Left lung (tissue), 10 donors: ENCODE measurements around the gene INTS15. TPM values are rescaled to one million over a fixed set of nuclear protein-coding genes. Genes with fewer than 3 reads are reported as not detected.
A peak's percentile ranks its signal among the peaks of the same experiment; 100 is the strongest.

ENCODE experiments used
- ATAC-seq: fragments of 200-7000 bp; cut with Tn5 transposase; one replicate; pipeline ENCODE4 v1.9.1; 2020; ENCODE audit warnings: moderate library complexity
- DNase-seq, 4 donors: peaks; one replicate each; pipeline ENCODE4 v3.0.0-alpha.2; 2013 to 2020
- H3K27ac ChIP-seq, 2 donors: fragments of 200-600 bp; sonication (generic) in 1 of 2; one replicate each; pipeline versions ENCODE4 v1.5.0 to v1.8.0; 2020 to 2021
- H3K27me3 ChIP-seq, 2 donors: fragments of 200-600 bp; sonication (generic) in 1 of 2; one replicate each; pipeline versions ENCODE4 v1.5.0 to v1.8.0; 2020 to 2021
- H3K36me3 ChIP-seq, 2 donors: fragments of 200-600 bp; sonication (generic) in 1 of 2; one replicate each; pipeline versions ENCODE4 v1.5.0 to v1.8.0; 2020 to 2021
- H3K4me1 ChIP-seq, 2 donors: fragments of 200-600 bp; one replicate each; pipeline ENCODE4 v1.8.0; 2021
- H3K4me3 ChIP-seq, 2 donors: fragments of 200-600 bp; sonication (generic) in 1 of 2; one replicate each; pipeline versions ENCODE4 v1.5.0 to v1.8.0; 2020 to 2021; ENCODE audit warnings: mild to moderate bottlenecking in 1 of 2
- H3K9me3 ChIP-seq, 2 donors: fragments of 200-600 bp; sonication (generic) in 1 of 2; one replicate each; pipeline versions ENCODE4 v1.5.0 to v1.8.0; 2020 to 2021
- intact Hi-C, 2 donors: fragments of 100-400 bp; cut with DNase I; formaldehyde crosslinking; loops; one replicate each; pipeline versions ENCODE4 v1.11.2 to v1.14.2; 2022
- polyA plus RNA-seq, 6 donors: library from polyadenylated mRNA; unstranded; fragments of 120-200 nt; gene quantifications; one replicate each; pipeline ENCODE4 v1.2.1, GENCODE V29; 2013; ENCODE audit not compliant: insufficient read length in 6 of 6
- total RNA-seq, 2 donors: library from RNA; stranded (reverse); fragmentation: NEBNext Ultra II Directional; extraction: Animal tissue kit (Norgen Biotek cat#: 25700); gene quantifications; one replicate each; pipeline ENCODE4 v1.2.1, GENCODE V29; 2021
- TF ChIP-seq, protein P1 (sequence below), 2 donors: fragments of 200-600 bp; sonication (generic) in 1 of 2; IDR thresholded peaks; one replicate each; pipeline versions ENCODE4 v1.5.0 to v1.8.0; 2021; ENCODE audit warnings: antibody characterized with exemption in 2 of 2
- donor health status: DM: no; HTN: yes; CAD: no.
- donor health status: DM: no; HTN: no; CAD: no.

Gene INTS15
- total and polyA plus RNA-seq, 8 donors = 30.2 to 49.4 (median 38.3) TPM

DNA sequence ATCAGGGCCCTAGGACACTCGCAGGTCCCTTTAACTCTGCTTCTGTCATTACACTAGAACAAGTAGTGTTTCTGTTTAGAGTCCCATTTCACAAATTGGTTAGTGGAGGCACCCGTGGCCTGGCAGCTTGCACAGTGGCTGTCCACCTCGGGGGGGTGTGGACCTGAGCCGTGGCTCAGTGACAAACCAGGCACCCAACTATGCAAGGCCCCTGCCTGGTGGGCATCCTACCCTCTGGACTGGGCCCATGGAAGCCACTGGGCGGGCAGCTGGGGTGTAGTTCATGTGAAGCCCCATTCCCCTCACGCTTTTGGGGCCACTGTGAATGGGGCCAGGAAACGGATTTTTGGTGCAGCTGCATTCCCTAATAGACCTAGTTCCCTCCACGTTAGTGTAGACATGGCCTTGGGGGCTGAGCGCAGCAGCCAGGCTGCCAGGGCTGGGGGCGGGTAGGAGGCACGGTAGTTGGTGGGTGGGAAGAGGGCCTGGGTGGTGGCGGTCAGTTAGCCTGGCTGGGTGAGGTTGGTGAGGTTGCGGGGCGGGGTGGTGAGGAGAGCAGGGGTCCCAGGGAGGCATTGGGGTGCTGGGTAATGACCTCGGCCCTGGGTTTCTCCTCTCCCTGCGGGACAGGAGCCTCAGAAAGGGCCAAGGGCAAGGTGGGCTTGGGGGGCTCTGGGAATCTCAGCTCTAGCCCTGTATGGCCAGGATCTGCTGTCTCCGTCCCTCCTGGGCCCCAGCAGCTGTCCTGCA lies 66.0 kb downstream of the INTS15 start:
- ATAC-seq = no peak
- H3K36me3 ChIP-seq = peaks cover 0 to 51% of the 10 kb centered on the region in 2 donors
- H3K4me3 ChIP-seq = no peak overlapping the region
- TF ChIP-seq, protein P1, sequence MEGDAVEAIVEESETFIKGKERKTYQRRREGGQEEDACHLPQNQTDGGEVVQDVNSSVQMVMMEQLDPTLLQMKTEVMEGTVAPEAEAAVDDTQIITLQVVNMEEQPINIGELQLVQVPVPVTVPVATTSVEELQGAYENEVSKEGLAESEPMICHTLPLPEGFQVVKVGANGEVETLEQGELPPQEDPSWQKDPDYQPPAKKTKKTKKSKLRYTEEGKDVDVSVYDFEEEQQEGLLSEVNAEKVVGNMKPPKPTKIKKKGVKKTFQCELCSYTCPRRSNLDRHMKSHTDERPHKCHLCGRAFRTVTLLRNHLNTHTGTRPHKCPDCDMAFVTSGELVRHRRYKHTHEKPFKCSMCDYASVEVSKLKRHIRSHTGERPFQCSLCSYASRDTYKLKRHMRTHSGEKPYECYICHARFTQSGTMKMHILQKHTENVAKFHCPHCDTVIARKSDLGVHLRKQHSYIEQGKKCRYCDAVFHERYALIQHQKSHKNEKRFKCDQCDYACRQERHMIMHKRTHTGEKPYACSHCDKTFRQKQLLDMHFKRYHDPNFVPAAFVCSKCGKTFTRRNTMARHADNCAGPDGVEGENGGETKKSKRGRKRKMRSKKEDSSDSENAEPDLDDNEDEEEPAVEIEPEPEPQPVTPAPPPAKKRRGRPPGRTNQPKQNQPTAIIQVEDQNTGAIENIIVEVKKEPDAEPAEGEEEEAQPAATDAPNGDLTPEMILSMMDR (IDR thresholded peaks at IDR 0.05) = no peak
- H3K27me3 ChIP-seq = peaks cover 0 to 11% of the 10 kb centered on the region in 2 donors
- peak in 1 of 4 donors; percentile 67 for DNase-seq
- H3K4me1 ChIP-seq = peaks cover 0 to 3% of the 10 kb centered on the region in 2 donors
- intact Hi-C loops = no loop called here
- peaks cover 0 to 20% of the 10 kb centered on the region in 2 donors for H3K9me3 ChIP-seq
- no peak overlapping the region for H3K27ac ChIP-seq

DNA sequence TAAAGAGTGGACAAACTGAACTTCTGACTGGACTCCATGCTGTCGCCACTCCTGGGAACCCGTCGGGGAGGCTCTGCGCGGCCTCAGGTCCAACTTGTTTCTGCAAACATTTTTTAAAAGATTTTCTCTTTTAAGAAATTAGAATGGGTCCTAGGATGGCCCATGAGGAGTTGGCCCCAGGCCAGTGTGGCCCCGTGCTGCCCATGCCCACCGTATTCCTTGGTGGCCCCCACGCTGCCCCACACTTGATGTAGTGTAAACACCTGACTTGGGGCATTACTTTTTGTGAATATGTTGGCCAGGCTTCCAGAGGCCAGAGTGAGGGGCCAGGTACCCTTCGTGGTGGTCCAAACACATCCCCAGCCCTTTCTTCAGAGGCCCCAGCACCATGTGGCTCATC lies 66.6 kb downstream of the INTS15 start:
- no peak for ATAC-seq
- DNase-seq = no peak
- Histone ChIP-seq H3K9me3 (peaks cover 0 to 14% of the 10 kb centered on the region in 2 donors), H3K27me3 (peaks cover 0 to 13% of the 10 kb centered on the region in 2 donors), H3K4me3 (no peak overlapping the region), H3K27ac (no peak overlapping the region), H3K36me3 (peaks cover 0 to 45% of the 10 kb centered on the region in 2 donors), H3K4me1 (peaks cover 0 to 3% of the 10 kb centered on the region in 2 donors)
- intact Hi-C loops = no loop called here
- TF ChIP-seq, protein P1 (IDR thresholded peaks at IDR 0.05) = no peak

Other genes starting within 250 kb of the INTS15 start
- 10 to 100 TPM; 14.2 to 14.9 TPM for gene FAM220A, start 241.1 kb upstream of the INTS15 start, total RNA-seq
- 10 to 100 TPM; 18.5 to 21.3 (median 19.0) TPM for gene FAM220A, start 241.1 kb upstream of the INTS15 start, polyA plus RNA-seq
- 100 to 1,000 TPM; 263 to 303 TPM for gene RAC1, start 215.5 kb upstream of the INTS15 start, total RNA-seq
- gene RAC1, start 215.5 kb upstream of the INTS15 start, polyA plus RNA-seq = 100 to 1,000 TPM; 251 to 280 (median 275) TPM
- 10 to 100 TPM; 38.4 to 46.5 TPM for gene DAGLB, start 142.1 kb upstream of the INTS15 start, total RNA-seq
- 10 to 100 TPM; 16.8 to 20.6 (median 17.8) TPM for gene DAGLB, start 142.1 kb upstream of the INTS15 start, polyA plus RNA-seq
- 100 to 1,000 TPM; 214 to 240 TPM for gene KDELR2, start 105.9 kb upstream of the INTS15 start, total RNA-seq
- 100 to 1,000 TPM; 137 to 207 (median 148) TPM for gene KDELR2, start 105.9 kb upstream of the INTS15 start, polyA plus RNA-seq
- gene GRID2IP, start 38.6 kb upstream of the INTS15 start, total RNA-seq = under 1 TPM; 0.21 to 0.35 TPM
- gene GRID2IP, start 38.6 kb upstream of the INTS15 start, polyA plus RNA-seq = 1 to 10 TPM in 4 of 6 donors, under 1 TPM in 2; 0.77 to 1.3 (median 1.2) TPM
- gene ZDHHC4, start 12.6 kb upstream of the INTS15 start, total RNA-seq = 10 to 100 TPM; 54.5 to 60.2 TPM
- 10 to 100 TPM; 68.1 to 75.9 (median 71.9) TPM for gene ZDHHC4, start 12.6 kb upstream of the INTS15 start, polyA plus RNA-seq
- 1 to 10 TPM; 3.4 to 3.6 TPM for gene ZNF853, start 25.6 kb downstream of the INTS15 start, total RNA-seq
- 10 to 100 TPM; 11.2 to 17.5 (median 15.5) TPM for gene ZNF853, start 25.6 kb downstream of the INTS15 start, polyA plus RNA-seq
- gene ZNF316, start 47.3 kb downstream of the INTS15 start, total RNA-seq = 10 to 100 TPM; 29.3 to 34.3 TPM
- 10 to 100 TPM; 41.4 to 52.9 (median 47.3) TPM for gene ZNF316, start 47.3 kb downstream of the INTS15 start, polyA plus RNA-seq
- gene ZNF12, start 116.9 kb downstream of the INTS15 start, total RNA-seq = 10 to 100 TPM; 18.4 to 19.8 TPM
- gene ZNF12, start 116.9 kb downstream of the INTS15 start, polyA plus RNA-seq = 10 to 100 TPM; 35.3 to 38.6 (median 36.9) TPM
- 1 to 10 TPM in 1 of 2 donors, not detected in 1; 1.6 TPM for gene RSPH10B2, start 164.1 kb downstream of the INTS15 start, total RNA-seq
- gene RSPH10B2, start 164.1 kb downstream of the INTS15 start, polyA plus RNA-seq = 1 to 10 TPM in 5 of 6 donors, under 1 TPM in 1; 0.92 to 5.7 (median 4.2) TPM
- gene CCZ1B, start 236.3 kb downstream of the INTS15 start, total RNA-seq = 10 to 100 TPM; 63.9 to 64.5 TPM
- 10 to 100 TPM; 58.3 to 85.6 (median 81.1) TPM for gene CCZ1B, start 236.3 kb downstream of the INTS15 start, polyA plus RNA-seq